GM23338 (cell line): ENCODE data around the gene JAK2. TPM values are rescaled to one million over a fixed set of nuclear protein-coding genes. Genes with fewer than 3 reads are reported as not detected.

Experiments
- ATAC-seq: fragments of 200-7000 bp; cut with Tn5 transposase; 3 replicates; pipeline ENCODE4 v1.9.1; 2020
- DNase-seq: peaks from one replicate; pipeline ENCODE4 v3.0.0-alpha.2; 2015; ENCODE audit warnings: low spot score
- H2AFZ ChIP-seq: fragments of 200-600 bp; sonication (generic); 2 replicates; pipeline ENCODE4 v1.8.0; 2016; ENCODE audit warnings: antibody characterized with exemption, mild to moderate bottlenecking, moderate library complexity
- H3F3A ChIP-seq: fragments of 200-600 bp; sonication (generic); replicated peaks from 2 replicates; pipeline ENCODE4 v1.8.0; 2017; ENCODE audit warnings: antibody characterized with exemption, mixed run types, low read depth
- H3K27ac ChIP-seq: fragments of 200-600 bp; sonication (generic); 2 replicates; pipeline ENCODE4 v1.6.1; 2016; ENCODE audit warnings: low read depth
- H3K27me3 ChIP-seq: fragments of 200-600 bp; sonication (generic); 2 replicates; pipeline ENCODE4 v1.8.0; 2016; ENCODE audit warnings: mild to moderate bottlenecking, mixed run types, moderate library complexity; ENCODE audit not compliant: insufficient read depth
- H3K36me3 ChIP-seq: fragments of 200-600 bp; sonication (generic); 2 replicates; pipeline ENCODE4 v1.8.0; 2016; ENCODE audit warnings: mild to moderate bottlenecking; ENCODE audit not compliant: insufficient read depth
- H3K4me1 ChIP-seq: fragments of 200-600 bp; sonication (generic); 2 replicates; pipeline ENCODE4 v1.8.0; 2016; ENCODE audit warnings: mild to moderate bottlenecking, moderate library complexity; ENCODE audit not compliant: insufficient read depth
- H3K4me2 ChIP-seq: fragments of 200-600 bp; sonication (generic); 2 replicates; pipeline ENCODE4 v1.7.1; 2017; ENCODE audit warnings: mixed run types
- H3K4me3 ChIP-seq: fragments of 200-600 bp; sonication (generic); 2 replicates; pipeline ENCODE4 v1.6.1; 2016; ENCODE audit warnings: mixed run types
- H3K79me2 ChIP-seq: fragments of 200-600 bp; sonication (generic); replicated peaks from 2 replicates; pipeline ENCODE4 v1.8.0; 2017; ENCODE audit warnings: mild to moderate bottlenecking; ENCODE audit not compliant: insufficient read depth
- H3K9me2 ChIP-seq: fragments of 200-600 bp; sonication (generic); 2 replicates; pipeline ENCODE4 v1.8.0; 2017; ENCODE audit not compliant: insufficient read depth
- H4K20me1 ChIP-seq: fragments of 200-600 bp; sonication (generic); replicated peaks from 2 replicates; pipeline ENCODE4 v1.8.0; 2017; ENCODE audit warnings: mild to moderate bottlenecking; ENCODE audit not compliant: insufficient read depth
- H3K27ac Mint-ChIP-seq: 2 replicates; pipeline ENCODE4 v1.8.0; 2020; ENCODE audit warnings: inconsistent platforms, mild to moderate bottlenecking, moderate library complexity, mixed read lengths
- H3K27me3 Mint-ChIP-seq: 3 replicates; pipeline ENCODE4 v1.8.0; 2022; ENCODE audit warnings: low read depth, mild to moderate bottlenecking, moderate library complexity, mixed read lengths, inconsistent platforms; ENCODE audit not compliant: insufficient read depth, poor library complexity
- H3K36me3 Mint-ChIP-seq: 3 replicates; pipeline ENCODE4 v1.8.0; 2021; ENCODE audit warnings: low read depth, mild to moderate bottlenecking, inconsistent platforms, moderate library complexity, mixed read lengths
- H3K4me1 Mint-ChIP-seq: 3 replicates; pipeline ENCODE4 v1.8.0; 2020; ENCODE audit warnings: mild to moderate bottlenecking, inconsistent platforms, mixed read lengths
- H3K4me3 Mint-ChIP-seq: 3 replicates; pipeline ENCODE4 v1.8.0; 2021; ENCODE audit warnings: moderate library complexity, mild to moderate bottlenecking, inconsistent platforms, mixed read lengths
- H3K9me3 Mint-ChIP-seq: 3 replicates; pipeline ENCODE4 v1.8.0; 2020; ENCODE audit warnings: moderate library complexity, mild to moderate bottlenecking, inconsistent platforms, mixed read lengths
- CTCF ChIP-seq, 2 experiments: fragments of 200-600 bp in 1 of 2; sonication (generic) in 1 of 2; conservative IDR thresholded peaks; 2 replicates each; pipeline versions ENCODE4 v1.5.1 to v1.6.1; 2016 to 2017; ENCODE audit warnings: antibody characterized with exemption in 2 of 2, low read depth in 2 of 2, mild to moderate bottlenecking in 2 of 2, moderate library complexity in 1 of 2
- ETS1 ChIP-seq: IDR thresholded peaks from 2 replicates; pipeline ENCODE4 v1.6.1; 2016; ENCODE audit warnings: antibody characterized with exemption
- EZH2 ChIP-seq: fragments of 200-600 bp; sonication (generic); IDR thresholded peaks from one replicate; pipeline ENCODE4 v1.8.0; 2017; ENCODE audit warnings: antibody characterized with exemption, mild to moderate bottlenecking, low read depth; ENCODE audit not compliant: unreplicated experiment
- EZH2phosphoT487 ChIP-seq: fragments of 200-600 bp; sonication (generic); IDR thresholded peaks from one replicate; pipeline ENCODE4 v1.8.1; 2018; ENCODE audit warnings: antibody characterized with exemption; ENCODE audit not compliant: unreplicated experiment
- JUNB ChIP-seq: IDR thresholded peaks from one replicate; pipeline ENCODE4 v1.6.1; 2016; ENCODE audit warnings: antibody characterized with exemption; ENCODE audit not compliant: unreplicated experiment
- NANOG ChIP-seq: IDR thresholded peaks from 2 replicates; pipeline ENCODE4 v1.6.1; 2016; ENCODE audit warnings: antibody characterized with exemption, borderline replicate concordance
- POLR2AphosphoS5 ChIP-seq: IDR thresholded peaks from 2 replicates; pipeline ENCODE4 v1.6.1; 2016; ENCODE audit warnings: antibody characterized with exemption, low read depth
- REST ChIP-seq: IDR thresholded peaks from one replicate; pipeline ENCODE4 v1.6.1; 2018; ENCODE audit warnings: antibody characterized with exemption; ENCODE audit not compliant: unreplicated experiment
- STAT1 ChIP-seq: IDR thresholded peaks from one replicate; pipeline ENCODE4 v1.6.1; 2016; ENCODE audit warnings: antibody characterized with exemption; ENCODE audit not compliant: unreplicated experiment
- ZNF114 ChIP-seq: fragments of 250-450 bp; sonication (Bioruptor Pico); IDR thresholded peaks from 2 replicates; pipeline ENCODE4 v1.5.0; 2020; ENCODE audit warnings: mild to moderate bottlenecking, moderate library complexity
- ZNF331 ChIP-seq: fragments of 250-450 bp; sonication (Bioruptor Pico); IDR thresholded peaks from 2 replicates; pipeline ENCODE4 v1.5.0; 2020; ENCODE audit warnings: low read depth, mild to moderate bottlenecking, moderate library complexity
- polyA plus RNA-seq: library from polyadenylated mRNA; unstranded; fragments of >200 nt; fragmentation: Nextera tagmentation; extraction: Ambion mirVana; gene quantifications from 2 replicates; pipeline ENCODE4 v1.2.1, GENCODE V29; 2016
- total RNA-seq: library from RNA; depleted of rRNA; stranded (reverse); fragments of >200 nt; shearing (Covaris generic); gene quantifications from 2 replicates; pipeline ENCODE4 v1.2.3, GENCODE V29; 2014

JAK2 gene
- total and polyA plus RNA-seq, 2 experiments from 2014 or later: 1.1 to 3.0 TPM

- H3K4me3 ChIP-seq: no peak overlapping the region
- no peaks in the 10 kb centered on the region for H3K4me1 Mint-ChIP-seq
- 0 out of 3 replicates have a peak, but pooled peaks cover 4% of the 10 kb centered on the region for H3K9me3 Mint-ChIP-seq
- H3K27me3 Mint-ChIP-seq: no peaks in the 10 kb centered on the region
- no peaks in the 10 kb centered on the region for H3K9me2 ChIP-seq
- DNase-seq: no peak
- no peak for ATAC-seq
- H3K27me3 ChIP-seq: no peaks in the 10 kb centered on the region
- H3K27ac ChIP-seq: no peak overlapping the region
- no peaks in the 10 kb centered on the region for H3K79me2 ChIP-seq
- H3K36me3 ChIP-seq: no peaks in the 10 kb centered on the region
- H3K4me2 ChIP-seq: no peak overlapping the region
- H3K36me3 Mint-ChIP-seq: peaks cover 8% of the 10 kb centered on the region; the same call in 2 of the 3 replicates
- H2AFZ ChIP-seq: no peak overlapping the region
- H4K20me1 ChIP-seq: no peaks in the 10 kb centered on the region
- H3K27ac Mint-ChIP-seq: no peak overlapping the region
- no peaks in the 10 kb centered on the region for H3F3A ChIP-seq
- no peak overlapping the region for H3K4me3 Mint-ChIP-seq
- no peak for TF ChIP-seq EZH2
- TF ChIP-seq CTCF (conservative IDR thresholded peaks at IDR 0.05; ENCODE audit: low read depth in 2 of 2): no peak
- TF ChIP-seq STAT1: no peak
- TF ChIP-seq ZNF114: no peak
- no peak for TF ChIP-seq ZNF331 (CRISPR knock-in tag)
- no peak for TF ChIP-seq JUNB
- no peaks in the 10 kb centered on the region for H3K4me1 ChIP-seq
Observed at GRCh38 chr9:5113523-5113922, 128.5 kb downstream of the JAK2 start.

GRCh38 chr9:5113994-5114748, 129.1 kb downstream of the JAK2 start:
- H3K4me1 Mint-ChIP-seq: no peaks in the 10 kb centered on the region
- Histone ChIP-seq H3K27ac (no peak overlapping the region), H3K36me3 (no peaks in the 10 kb centered on the region), H2AFZ (no peak overlapping the region), H3K4me2 (no peak overlapping the region), H3K27me3 (no peaks in the 10 kb centered on the region), H4K20me1 (no peaks in the 10 kb centered on the region), H3F3A (no peaks in the 10 kb centered on the region), H3K9me2 (no peaks in the 10 kb centered on the region), H3K4me3 (no peak overlapping the region), H3K4me1 (no peaks in the 10 kb centered on the region), H3K79me2 (no peaks in the 10 kb centered on the region)
- H3K4me3 Mint-ChIP-seq: no peak overlapping the region
- ATAC-seq (no peak), DNase-seq (no peak)
- 0 out of 3 replicates have a peak, but pooled peaks cover 4% of the 10 kb centered on the region for H3K9me3 Mint-ChIP-seq
- H3K27me3 Mint-ChIP-seq: no peaks in the 10 kb centered on the region
- peaks cover 8% of the 10 kb centered on the region; the same call in 2 of the 3 replicates for H3K36me3 Mint-ChIP-seq
- H3K27ac Mint-ChIP-seq: no peak overlapping the region
- TF ChIP-seq ETS1 (no peak), NANOG (no peak), POLR2AphosphoS5 (no peak), EZH2phosphoT487 (no peak), ZNF331 (CRISPR knock-in tag) (no peak), REST (no peak)
